Prostate gland (tissue), 2 donors: ENCODE data around the gene FBRSL1.

Source experiments
- CTCF ChIP-seq, 4 experiments: fragments of 200-600 bp in 2 of 4; fragments of 450-650 bp in 2 of 4; sonication (generic) in 2 of 4; IDR thresholded peaks; 1 replicate in 3 of 4; 2 replicates in 1 of 4; pipeline ENCODE4 v1.5.1; 2016 to 2019; ENCODE audit warnings: antibody characterized with exemption in 4 of 4, mild to moderate bottlenecking in 2 of 4, moderate library complexity in 2 of 4
- POLR2A ChIP-seq: fragments of 450-650 bp; IDR thresholded peaks from one replicate; pipeline ENCODE4 v1.6.1; 2016; ENCODE audit warnings: antibody characterized with exemption, mild to moderate bottlenecking
- POLR2AphosphoS5 ChIP-seq: sonication (generic); formaldehyde crosslinking; IDR thresholded peaks from one replicate; pipeline ENCODE4 v1.6.1; 2017; ENCODE audit warnings: antibody characterized with exemption

- TF ChIP-seq CTCF (IDR thresholded peaks at IDR 0.05) (no peak), POLR2A (no peak), POLR2AphosphoS5 (no peak)
These were observed 5.0 kb upstream of the FBRSL1 start for GRCh38 chr12:132484891-132485441.
